Stimulated activated CD4-positive, alpha-beta T cell treated with anti-CD3 and anti-CD28 coated beads, Interleukin-4, amount 100 ng/mL, for 48 hours (primary cell): Measurements from ENCODE around the gene PCDH1.

ENCODE experiments used
- DNase-seq, 2 donors: peaks; one replicate each; pipeline ENCODE4 v3.0.0-alpha.2; 2020; ENCODE audit warnings: low read depth in 2 of 2

The PCDH1 gene

GRCh38 chr5:141853895-141854626 is 24.1 kb downstream of the PCDH1 start:
- no peak for DNase-seq

DNA sequence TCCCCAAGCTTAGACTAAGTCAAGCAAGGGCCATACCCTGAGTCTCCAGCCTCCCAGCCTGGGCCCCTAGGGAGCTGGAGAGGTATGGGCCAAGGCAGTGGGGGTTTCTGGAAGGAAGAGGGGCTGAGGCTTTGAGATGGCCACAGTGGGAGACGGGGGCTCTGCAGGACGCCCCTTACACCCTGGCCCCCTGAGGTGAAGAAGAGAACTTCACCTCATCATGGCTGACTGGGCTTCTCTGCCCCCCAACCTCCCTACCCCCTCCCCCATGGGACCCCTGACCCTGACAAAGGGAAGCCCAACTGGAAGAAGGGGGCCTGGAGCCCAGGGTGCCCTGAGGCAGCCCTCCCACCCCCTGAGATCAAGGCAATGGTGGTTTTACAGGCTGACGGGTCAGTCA is 25.8 kb downstream of the PCDH1 start:
- no peak for DNase-seq

GRCh38 chr5:141851195-141851874 is 26.9 kb downstream of the PCDH1 start:
- no peak for DNase-seq

DNA sequence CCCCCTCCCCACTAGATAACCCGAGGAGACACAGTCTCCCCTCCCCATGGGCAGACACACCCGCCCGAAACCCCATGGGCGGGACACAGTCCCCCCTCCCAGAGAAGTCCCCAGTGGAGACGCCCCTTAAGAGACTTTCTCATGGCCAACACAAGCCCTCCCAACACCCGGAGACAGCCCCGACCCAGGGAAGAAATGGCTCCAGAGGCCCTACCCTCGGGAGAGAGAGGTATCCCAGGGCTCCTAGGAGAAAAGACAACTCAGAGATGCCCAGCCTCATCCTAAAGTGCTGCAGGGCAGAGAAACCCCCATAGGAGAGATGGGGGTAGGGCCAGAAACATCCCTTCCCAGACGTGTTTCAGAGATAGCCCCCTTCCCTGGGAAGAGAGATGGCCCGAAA is 27.4 kb downstream of the PCDH1 start:
- DNase-seq: no peak

DNA sequence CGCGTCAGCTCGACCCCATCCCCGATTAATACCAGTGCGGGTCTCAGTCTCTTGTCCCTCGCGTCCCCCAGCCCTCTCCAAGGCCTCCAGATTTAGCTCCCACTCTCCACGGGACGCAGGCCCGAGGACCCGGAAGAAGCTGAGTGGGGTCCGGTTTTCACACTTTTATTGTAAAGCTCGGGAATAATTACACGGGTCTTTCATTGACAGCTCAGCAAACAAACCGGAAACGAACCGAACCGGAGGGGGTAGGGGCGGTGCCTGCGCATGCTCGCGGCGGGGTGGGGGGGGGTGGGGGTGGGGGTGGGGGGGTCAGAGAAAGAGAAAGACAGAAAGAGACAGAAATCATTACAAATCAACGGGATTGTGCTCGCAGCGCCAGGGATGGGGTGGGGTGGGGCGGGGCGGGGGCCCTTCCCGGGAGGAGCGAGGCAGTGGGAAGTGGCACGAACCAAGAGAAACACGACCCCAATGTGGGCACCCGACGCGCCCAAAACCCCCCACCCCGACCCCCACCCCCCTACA is 27.9 kb downstream of the PCDH1 start:
- peak in 1 of 2 donors; percentile 18 for DNase-seq

DNA sequence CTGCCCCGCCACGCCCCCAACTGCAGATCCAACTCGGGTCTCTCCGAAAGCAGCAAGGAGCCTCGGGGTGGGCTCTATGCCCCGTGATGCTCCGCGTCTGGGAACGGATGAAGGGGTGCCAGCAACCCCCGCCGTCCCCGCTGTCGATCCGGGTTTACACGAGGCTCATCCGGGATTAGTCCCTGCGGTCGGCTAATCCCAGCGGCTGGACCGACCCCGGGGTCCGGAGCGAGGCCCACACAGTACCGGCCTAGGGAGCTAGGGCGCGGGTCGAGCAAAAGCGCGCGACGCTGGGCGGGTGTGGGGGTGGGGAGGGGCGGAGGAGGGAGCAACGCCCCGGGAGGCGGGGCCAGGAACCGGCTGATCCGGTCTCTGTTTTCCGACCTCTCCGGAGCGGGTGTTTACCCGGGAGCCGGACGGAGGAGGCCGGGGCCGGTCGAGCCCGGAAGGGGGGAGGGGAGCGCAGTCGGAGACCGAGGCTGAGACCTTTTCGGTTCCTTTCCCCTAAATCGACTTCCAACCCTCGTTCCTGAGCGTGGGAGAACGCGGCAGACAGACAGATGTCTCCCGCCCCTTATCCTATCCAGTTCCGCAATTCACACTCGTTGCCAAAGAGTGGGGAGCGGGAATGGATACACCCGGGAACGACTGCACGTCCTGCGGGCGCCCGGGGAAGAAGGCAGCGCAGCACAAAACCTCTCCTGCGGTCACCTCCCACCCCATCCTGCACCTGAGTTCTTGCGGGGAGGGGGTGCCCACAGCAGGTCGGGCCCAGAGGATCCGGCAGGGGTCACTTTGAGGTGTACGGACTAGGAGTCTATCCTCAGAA is 28.6 kb downstream of the PCDH1 start:
- DNase-seq: peak; percentile 51 to 69

GRCh38 chr5:141848744-141849414 is 29.3 kb downstream of the PCDH1 start:
- peak; percentile 30 to 37 for DNase-seq

DNA sequence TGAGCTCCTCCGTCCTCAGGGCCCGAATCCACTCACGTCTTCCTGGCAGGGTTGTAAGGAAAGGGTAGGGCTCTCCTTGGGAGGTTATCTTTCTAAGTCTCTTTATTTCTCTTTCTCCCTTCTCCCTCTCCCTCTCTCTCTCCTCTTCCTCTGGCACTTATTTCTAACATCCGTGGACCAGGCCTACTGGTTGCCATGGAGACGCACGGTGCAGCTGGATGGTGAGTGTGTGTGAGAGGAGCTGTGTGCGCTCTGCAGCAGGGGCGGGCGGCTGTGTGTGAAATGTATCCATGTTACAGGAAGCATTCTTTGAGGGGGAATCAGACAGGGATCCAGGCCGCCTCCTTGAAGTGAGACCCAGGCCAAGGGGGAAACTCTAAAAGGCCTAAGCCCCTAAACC is 32.2 kb downstream of the PCDH1 start:
- no peak for DNase-seq

DNA sequence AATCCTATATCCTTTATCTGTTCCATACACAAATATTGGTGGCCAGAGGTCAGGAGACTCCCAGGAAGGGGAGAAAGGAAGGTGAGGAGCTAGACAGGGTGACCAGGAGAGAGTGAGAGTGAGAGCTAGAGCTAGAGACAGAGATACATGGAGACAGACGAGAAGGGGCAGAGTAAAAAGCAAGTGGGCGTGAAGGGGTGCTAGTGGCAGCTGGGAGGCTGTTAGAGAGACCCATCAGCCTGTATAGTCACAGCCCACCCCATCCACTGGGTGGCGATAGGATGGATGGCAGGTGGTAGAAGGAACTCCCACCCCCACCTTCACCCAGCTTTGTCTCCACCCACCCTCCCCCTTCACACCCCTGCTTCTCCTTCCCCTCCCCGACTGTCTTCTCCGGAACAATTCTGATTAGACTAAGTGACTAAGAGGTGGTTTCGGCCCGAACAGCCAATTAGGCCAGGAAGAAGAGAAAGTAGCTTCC is 32.8 kb downstream of the PCDH1 start:
- no peak for DNase-seq

- no peak for DNase-seq
Observed at GRCh38 chr5:141844414-141845097, 33.7 kb downstream of the PCDH1 start.

DNA sequence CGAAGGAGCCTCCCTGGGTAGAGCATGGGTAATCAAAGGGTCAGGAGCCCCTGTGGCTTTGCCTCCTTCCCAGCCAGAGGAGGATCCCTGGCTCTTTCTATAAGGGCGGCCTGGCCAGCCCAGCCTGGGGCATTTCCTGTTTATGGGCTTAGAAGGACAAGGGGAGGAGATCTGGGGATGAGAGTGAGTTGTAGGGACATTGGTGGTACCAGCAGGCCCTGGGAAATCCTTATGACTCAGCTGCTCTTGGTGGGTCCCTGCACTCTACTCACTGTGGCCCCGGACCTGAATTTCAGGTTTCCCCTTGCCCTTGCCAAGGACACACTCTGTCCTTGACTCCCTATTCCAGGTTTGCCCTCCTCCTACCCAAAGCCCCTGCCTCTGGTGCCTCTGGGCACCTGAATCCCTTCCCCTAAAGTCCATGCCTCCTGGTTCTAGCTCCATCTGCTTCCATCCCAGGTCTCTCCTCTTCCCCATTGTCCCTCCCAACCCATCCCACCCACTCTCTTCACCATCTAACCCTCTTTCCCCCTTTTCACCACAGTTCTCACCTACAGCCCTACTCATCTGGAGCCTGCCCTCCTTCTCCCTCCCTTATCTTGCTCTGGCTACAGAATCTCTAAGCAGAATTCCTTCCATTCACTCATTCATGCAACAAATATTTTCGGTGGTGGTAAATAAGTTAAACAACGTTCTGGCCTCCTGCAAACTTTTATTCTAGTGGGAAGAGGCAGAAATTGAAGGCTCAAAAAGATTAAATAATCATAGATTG is 34.9 kb downstream of the PCDH1 start:
- no peak for DNase-seq

DNA sequence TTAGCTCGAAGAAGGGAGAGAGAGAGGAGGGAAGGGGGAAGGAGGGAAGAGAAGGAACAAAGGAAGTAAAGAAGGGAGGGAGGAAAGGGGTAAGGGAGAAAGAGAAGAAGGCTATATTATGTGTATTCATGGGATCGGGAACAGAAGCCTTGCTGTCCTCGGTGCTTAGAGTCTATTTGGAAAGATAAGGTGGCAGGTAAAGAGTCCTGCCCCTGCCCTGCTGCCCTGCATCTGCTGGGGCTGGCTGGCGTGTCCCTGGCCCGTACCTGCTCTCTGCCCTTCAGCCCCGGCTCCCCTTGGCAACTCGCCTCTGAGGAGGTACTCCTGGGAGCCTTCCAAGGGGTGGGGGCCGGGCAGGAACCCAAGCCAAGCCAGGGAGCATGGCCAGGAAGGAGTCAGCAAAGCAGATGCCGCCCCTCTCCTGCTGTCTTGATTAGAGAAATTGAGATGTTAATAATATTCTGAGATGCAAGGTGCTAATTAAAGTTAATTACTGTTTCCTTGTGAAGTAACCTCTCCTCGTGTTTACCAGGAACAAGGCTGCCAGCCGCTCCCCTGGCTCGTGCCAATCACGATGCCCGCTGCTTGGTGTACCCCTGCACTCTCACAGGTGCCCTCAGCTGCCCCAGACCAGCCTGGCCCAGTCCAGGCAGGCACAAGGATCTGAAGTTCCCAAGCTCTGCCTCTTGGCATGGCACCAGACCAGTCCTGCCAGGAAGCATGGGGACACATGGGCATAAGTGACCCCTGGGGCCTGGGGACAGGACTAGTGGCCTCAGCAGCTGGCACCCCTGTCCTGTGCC is 36.6 kb downstream of the PCDH1 start:
- DNase-seq: no peak

- no peak for DNase-seq
Observed at GRCh38 chr5:141840826-141841360, 37.3 kb downstream of the PCDH1 start.

DNA sequence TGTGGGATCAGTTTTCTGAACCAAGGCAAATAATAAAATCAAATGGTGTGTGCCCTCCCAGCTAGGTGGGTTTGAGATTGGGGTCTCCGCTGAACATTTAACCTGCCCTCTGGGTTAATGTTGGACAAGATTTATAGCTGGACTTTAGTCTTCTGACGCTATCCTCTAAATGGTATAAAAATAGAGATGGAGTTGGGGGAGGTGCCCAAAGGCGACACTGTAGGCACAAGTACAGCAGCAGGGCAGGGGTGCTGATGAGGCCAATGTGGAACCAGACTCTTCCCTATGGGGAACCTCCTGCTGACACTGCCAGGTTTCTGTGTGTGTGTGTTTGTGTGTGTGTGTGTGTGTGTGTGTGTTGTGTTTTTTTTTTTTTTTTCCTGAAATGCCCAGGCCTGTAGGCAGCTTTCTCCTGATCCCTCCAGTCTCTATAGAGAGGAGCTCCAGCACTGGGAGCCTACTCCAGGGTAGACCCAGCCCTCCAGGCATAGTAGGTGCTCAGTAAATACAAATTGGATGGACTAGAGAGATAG is 37.9 kb downstream of the PCDH1 start:
- no peak for DNase-seq

GRCh38 chr5:141839015-141839513 is 39.1 kb downstream of the PCDH1 start:
- DNase-seq: no peak

GRCh38 chr5:141838326-141839014 is 39.7 kb downstream of the PCDH1 start:
- DNase-seq: no peak

DNA sequence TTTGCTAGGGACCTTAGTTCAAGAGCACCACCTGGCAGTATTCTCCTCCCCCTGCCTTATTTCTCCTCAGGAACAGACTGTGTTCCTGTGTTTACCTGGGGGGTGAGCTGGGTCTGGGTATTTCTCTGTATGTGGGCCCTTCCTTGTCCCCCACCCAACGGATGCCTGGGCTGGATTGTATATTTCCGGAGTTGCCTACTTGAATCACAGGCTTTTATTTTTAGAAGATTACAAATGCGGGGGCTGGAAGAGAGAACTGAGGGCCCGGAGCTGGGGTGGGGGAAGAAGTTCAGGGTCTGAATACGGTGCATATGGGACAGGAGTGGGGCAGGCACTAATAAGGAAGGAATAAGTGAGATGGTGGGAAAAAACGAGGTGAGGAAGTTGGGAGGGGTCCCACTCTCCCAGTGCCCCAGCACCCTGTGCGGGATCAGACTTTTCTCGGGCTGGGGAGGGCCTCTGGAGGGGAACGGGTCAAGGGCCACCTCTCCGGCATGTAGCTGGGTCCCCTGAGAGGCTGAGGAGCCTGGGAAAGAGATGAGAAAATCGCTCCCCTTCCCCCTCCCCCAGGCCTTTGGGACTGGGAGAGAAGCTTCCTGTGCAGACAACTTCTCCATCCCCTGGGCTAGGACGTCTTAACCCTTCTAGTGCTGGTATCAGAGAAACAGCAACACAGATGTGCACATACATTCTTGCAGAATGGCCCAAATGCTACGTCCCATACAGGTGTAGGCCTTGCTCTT is 42.1 kb downstream of the PCDH1 start:
- DNase-seq: no peak
